Activated CD4-positive, alpha-beta T cell treated with anti-CD3 and anti-CD28 coated beads for 36 hours (primary cell): Measurements from ENCODE around the gene TRIM44. TPM values are rescaled to one million over a fixed set of nuclear protein-coding genes. Genes with fewer than 3 reads are reported as not detected.
"Not testable (repeated sequence)": the region's sequence is repeated elsewhere in the genome, so short reads cannot be mapped to it uniquely, and the experiment has no call there.

ENCODE experiments used
- ATAC-seq: fragments of 200-7000 bp; cut with Tn5 transposase; one replicate; pipeline ENCODE4 v1.10.0; 2021; ENCODE audit warnings: mild to moderate bottlenecking, moderate library complexity
- CTCF ChIA-PET: fragments of 350-600 bp; sonication (Branson Sonifier 250); formaldehyde crosslinking; loops from one replicate; lab custom pipeline; 2021; ENCODE audit warnings: antibody characterized with exemption; lab: Charles Lee
- POLR2A ChIA-PET: fragments of 350-600 bp; sonication (Branson Sonifier 250); formaldehyde crosslinking; loops from one replicate; lab custom pipeline; 2021; ENCODE audit warnings: antibody characterized with exemption, inconsistent platforms; lab: Charles Lee
- DNase-seq: peaks from one replicate; pipeline ENCODE4 v3.0.0-alpha.2; 2020
- H3K27ac Mint-ChIP-seq: one replicate; pipeline ENCODE4 v1.8.0; 2021; ENCODE audit warnings: mixed read lengths
- H3K27me3 Mint-ChIP-seq: one replicate; pipeline ENCODE4 v1.8.0; 2021; ENCODE audit warnings: mixed read lengths
- H3K36me3 Mint-ChIP-seq: one replicate; pipeline ENCODE4 v1.8.0; 2021; ENCODE audit warnings: low read depth, mixed read lengths
- H3K4me1 Mint-ChIP-seq: one replicate; pipeline ENCODE4 v1.8.0; 2021; ENCODE audit warnings: mixed read lengths
- H3K4me3 Mint-ChIP-seq: one replicate; pipeline ENCODE4 v1.8.0; 2021; ENCODE audit warnings: mild to moderate bottlenecking, moderate library complexity, mixed read lengths
- H3K9me3 Mint-ChIP-seq: one replicate; pipeline ENCODE4 v1.8.0; 2021; ENCODE audit warnings: low read depth, mixed read lengths
- intact Hi-C, 2 experiments: fragments of 100-400 bp; cut with DNase I in 1 of 2; cut with micrococcal nuclease in 1 of 2; formaldehyde crosslinking; loops; one replicate each; pipeline versions ENCODE4 v1.14.2 to v1.15.1; 2022 to 2024; cut with DNase I, micrococcal nuclease
- total RNA-seq, 2 experiments: library from RNA; stranded (reverse); gene quantifications; one replicate each; pipeline ENCODE4 v1.2.3, GENCODE V29; 2021

TRIM44 gene
- total RNA-seq, 2 experiments from 2014 or later = 38.1 to 39.9 TPM

GRCh38 chr11:35763301-35763700 lies 100.7 kb downstream of the TRIM44 start:
- DNase-seq (no peak), ATAC-seq (no peak)
- intact Hi-C loops = no loop called here
- no peaks in the 10 kb centered on the region for H3K27me3 Mint-ChIP-seq
- peaks cover 29% of the 10 kb centered on the region for H3K36me3 Mint-ChIP-seq
- POLR2A ChIA-PET = no interaction called here
- H3K4me3 Mint-ChIP-seq = no peak overlapping the region
- peaks cover 35% of the 10 kb centered on the region for H3K4me1 Mint-ChIP-seq
- no peaks in the 10 kb centered on the region for H3K9me3 Mint-ChIP-seq
- CTCF ChIA-PET = no interaction called here
- no peak overlapping the region for H3K27ac Mint-ChIP-seq

GRCh38 chr11:35763765-35764164 lies 101.2 kb downstream of the TRIM44 start:
- no peak overlapping the region for H3K27ac Mint-ChIP-seq
- intact Hi-C loops = no loop called here
- DNase-seq (no peak), ATAC-seq (no peak)
- peaks cover 27% of the 10 kb centered on the region for H3K36me3 Mint-ChIP-seq
- no peaks in the 10 kb centered on the region for H3K27me3 Mint-ChIP-seq
- ChIA-PET POLR2A (no interaction called here), CTCF (no interaction called here)
- peaks cover 34% of the 10 kb centered on the region for H3K4me1 Mint-ChIP-seq
- H3K4me3 Mint-ChIP-seq = no peak overlapping the region
- H3K9me3 Mint-ChIP-seq = no peaks in the 10 kb centered on the region

DNA sequence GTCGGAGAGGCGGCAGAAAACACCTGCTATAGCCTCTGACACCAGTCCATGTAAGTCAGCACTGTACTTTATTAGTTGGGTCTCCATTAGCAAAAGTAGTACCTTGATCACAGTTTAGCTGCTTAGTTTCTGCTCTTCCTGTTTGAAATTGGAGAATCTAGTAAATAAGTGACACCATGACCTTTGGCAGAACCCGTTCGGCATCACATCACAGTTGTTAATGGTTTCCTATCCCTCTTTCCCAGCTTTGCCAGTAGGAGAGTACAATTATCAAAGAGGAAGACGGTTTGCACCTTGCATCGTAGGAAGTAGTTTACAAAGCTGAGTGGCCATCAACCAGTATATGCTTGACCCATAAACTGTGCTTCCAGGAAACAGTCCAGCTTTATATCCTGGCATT lies 101.8 kb downstream of the TRIM44 start:
- no peak for DNase-seq
- ChIA-PET CTCF (interaction anchor here (1.2 kb wide), 1 partner anchor 58 kb away, joined by 3 read pairs; no protein-coding TSS in a partner anchor), POLR2A (no interaction called here)
- Mint-ChIP-seq H3K4me3 (no peak overlapping the region), H3K4me1 (peaks cover 27% of the 10 kb centered on the region), H3K27ac (no peak overlapping the region), H3K36me3 (peaks cover 25% of the 10 kb centered on the region), H3K9me3 (peaks cover 3% of the 10 kb centered on the region), H3K27me3 (no peaks in the 10 kb centered on the region)
- ATAC-seq = no peak
- intact Hi-C loops = no loop called here

- ChIA-PET POLR2A (no interaction called here), CTCF (interaction anchor here (1.2 kb wide), 1 partner anchor 57 kb away, joined by 3 read pairs; no protein-coding TSS in a partner anchor)
- Mint-ChIP-seq H3K27ac (no peak overlapping the region), H3K4me3 (no peak overlapping the region), H3K36me3 (peaks cover 29% of the 10 kb centered on the region), H3K4me1 (peaks cover 19% of the 10 kb centered on the region), H3K27me3 (no peaks in the 10 kb centered on the region), H3K9me3 (peaks cover 3% of the 10 kb centered on the region)
- DNase-seq = no peak
- intact Hi-C loops = no loop called here
- ATAC-seq = no peak
Measured at GRCh38 chr11:35765211-35765610, 102.6 kb downstream of the TRIM44 start.

- peaks cover 34% of the 10 kb centered on the region for H3K36me3 Mint-ChIP-seq
- no peaks in the 10 kb centered on the region for H3K27me3 Mint-ChIP-seq
- DNase-seq (no peak), ATAC-seq (no peak)
- H3K27ac Mint-ChIP-seq = no peak overlapping the region
- POLR2A ChIA-PET = no interaction called here
- H3K4me1 Mint-ChIP-seq = peaks cover 12% of the 10 kb centered on the region
- peaks cover 10% of the 10 kb centered on the region for H3K9me3 Mint-ChIP-seq
- intact Hi-C loops = no loop called here
- H3K4me3 Mint-ChIP-seq = no peak overlapping the region
- CTCF ChIA-PET = no interaction called here
Measured at GRCh38 chr11:35766651-35767050, 104.1 kb downstream of the TRIM44 start.

DNA sequence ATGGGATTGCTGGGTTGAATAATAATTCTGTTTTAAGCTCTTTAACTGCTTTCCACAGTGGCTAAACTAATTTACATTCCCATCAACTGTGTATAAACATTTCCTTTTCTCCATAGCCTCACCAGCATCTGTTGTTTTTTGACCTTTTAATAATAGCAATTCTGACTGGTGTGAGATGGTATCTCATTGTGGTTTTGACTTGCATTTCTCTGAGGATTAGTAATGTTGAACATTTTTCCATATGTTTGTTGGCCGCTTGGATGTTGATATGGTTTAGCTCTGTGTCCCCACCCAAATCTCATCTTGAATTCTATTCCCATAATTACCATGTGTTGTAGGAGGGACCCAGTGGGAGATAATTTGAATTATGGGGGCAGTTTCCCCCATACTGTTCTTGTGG lies 107.8 kb downstream of the TRIM44 start:
- DNase-seq, intact Hi-C loops, POLR2A ChIA-PET, CTCF ChIA-PET, H3K4me3 Mint-ChIP-seq, ATAC-seq, H3K27ac Mint-ChIP-seq, H3K4me1 Mint-ChIP-seq, H3K27me3 Mint-ChIP-seq: not testable (repeated sequence)
- Mint-ChIP-seq H3K36me3 (peaks cover 40% of the 10 kb centered on the region), H3K9me3 (peaks cover 19% of the 10 kb centered on the region)

GRCh38 chr11:35771722-35772121 lies 109.1 kb downstream of the TRIM44 start:
- Mint-ChIP-seq H3K4me1 (peaks cover 3% of the 10 kb centered on the region), H3K9me3 (peaks cover 28% of the 10 kb centered on the region), H3K36me3 (peaks cover 47% of the 10 kb centered on the region), H3K27me3 (no peaks in the 10 kb centered on the region), H3K27ac (no peak overlapping the region), H3K4me3 (no peak overlapping the region)
- DNase-seq (no peak), ATAC-seq (no peak)
- intact Hi-C loops = no loop called here
- POLR2A ChIA-PET = no interaction called here
- CTCF ChIA-PET = no interaction called here

DNA sequence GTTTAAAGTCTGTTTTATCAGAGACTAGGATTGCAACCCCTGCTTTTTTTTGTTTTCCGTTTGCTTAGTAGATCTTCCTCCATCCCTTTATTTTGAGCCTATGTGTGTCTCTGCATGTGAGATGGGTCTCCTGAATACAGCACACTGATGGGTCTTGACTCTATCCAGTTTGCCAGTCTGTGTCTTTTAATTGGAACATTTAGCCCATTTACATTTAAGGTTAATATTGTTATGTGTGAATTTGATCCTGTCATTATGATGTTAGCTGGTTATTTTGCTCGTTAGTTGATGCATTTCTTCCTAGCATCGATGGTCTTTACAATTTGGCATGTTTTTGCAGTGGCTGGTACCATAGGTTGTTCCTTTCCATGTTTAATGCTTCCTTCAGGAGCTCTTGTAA lies 114.7 kb downstream of the TRIM44 start:
- CTCF ChIA-PET, intact Hi-C loops, POLR2A ChIA-PET, H3K27me3 Mint-ChIP-seq, H3K27ac Mint-ChIP-seq, ATAC-seq, H3K4me3 Mint-ChIP-seq, H3K4me1 Mint-ChIP-seq, DNase-seq: not testable (repeated sequence)
- peaks cover 27% of the 10 kb centered on the region for H3K9me3 Mint-ChIP-seq
- peaks cover 50% of the 10 kb centered on the region for H3K36me3 Mint-ChIP-seq

DNA sequence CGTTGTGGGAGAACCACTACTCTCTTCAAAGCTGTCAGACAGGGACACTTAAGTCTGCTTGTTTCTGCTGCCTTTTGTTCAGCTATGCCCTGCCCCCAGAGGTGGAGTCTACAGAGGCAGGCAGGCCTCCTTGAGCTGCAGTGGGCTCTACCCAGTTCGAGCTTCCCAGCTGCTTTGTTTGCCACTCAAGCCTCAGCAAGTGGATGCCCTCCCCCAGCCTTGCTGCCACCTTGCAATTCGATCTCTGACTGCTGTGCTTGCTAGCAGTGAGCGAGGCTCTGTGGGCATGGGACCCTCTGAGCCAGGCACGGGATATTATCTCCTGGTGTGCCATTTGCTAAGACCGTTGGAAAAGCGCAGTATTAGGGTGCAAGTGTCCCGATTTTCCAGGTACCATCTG lies 116.4 kb downstream of the TRIM44 start:
- Mint-ChIP-seq H3K4me1 (peaks cover 20% of the 10 kb centered on the region), H3K9me3 (peaks cover 18% of the 10 kb centered on the region), H3K36me3 (peaks cover 39% of the 10 kb centered on the region)
- intact Hi-C loops, H3K27ac Mint-ChIP-seq, H3K4me3 Mint-ChIP-seq, DNase-seq, ATAC-seq, H3K27me3 Mint-ChIP-seq, CTCF ChIA-PET, POLR2A ChIA-PET: not testable (repeated sequence)

DNA sequence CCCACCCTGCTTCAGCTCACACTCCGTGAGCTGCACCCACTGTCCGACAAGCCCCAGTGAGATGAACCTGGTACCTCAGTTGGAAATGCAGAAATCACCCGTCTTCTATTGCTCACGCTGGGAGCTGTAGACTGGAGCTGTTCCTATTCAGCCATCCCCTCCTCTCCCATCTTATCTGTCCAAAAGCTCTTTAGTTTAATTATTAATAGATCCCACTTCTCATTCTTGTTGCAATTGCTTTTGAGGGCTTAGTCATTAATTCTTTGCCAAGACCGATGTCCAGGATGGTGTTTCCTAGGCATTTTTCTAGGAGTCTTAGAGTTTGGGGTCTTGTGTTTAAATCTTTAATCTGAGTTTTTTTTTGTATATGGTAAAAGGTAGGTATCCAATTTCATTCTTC lies 116.8 kb downstream of the TRIM44 start:
- Mint-ChIP-seq H3K9me3 (peaks cover 18% of the 10 kb centered on the region), H3K4me1 (peaks cover 24% of the 10 kb centered on the region), H3K27me3 (no peaks in the 10 kb centered on the region), H3K36me3 (peaks cover 34% of the 10 kb centered on the region), H3K4me3 (no peak overlapping the region), H3K27ac (no peak overlapping the region)
- no peak for DNase-seq
- ChIA-PET CTCF (no interaction called here), POLR2A (no interaction called here)
- intact Hi-C loops = no loop called here
- ATAC-seq = no peak

- H3K27me3 Mint-ChIP-seq = no peaks in the 10 kb centered on the region
- intact Hi-C loops = no loop called here
- no peak overlapping the region for H3K4me3 Mint-ChIP-seq
- H3K4me1 Mint-ChIP-seq = peaks cover 41% of the 10 kb centered on the region
- DNase-seq = no peak
- no peak overlapping the region for H3K27ac Mint-ChIP-seq
- no peak for ATAC-seq
- H3K9me3 Mint-ChIP-seq = peaks cover 15% of the 10 kb centered on the region
- POLR2A ChIA-PET = interaction anchor here (0.6 kb wide), 1 partner anchor 468 kb away, joined by 3 read pairs; no protein-coding TSS in a partner anchor
- H3K36me3 Mint-ChIP-seq = peaks cover 26% of the 10 kb centered on the region
- CTCF ChIA-PET = no interaction called here
Measured at GRCh38 chr11:35780951-35781860, 118.6 kb downstream of the TRIM44 start.
